Activated naive CD8-positive, alpha-beta T cell (primary cell): ENCODE results near the gene CTIF.

Experiments
- H3K27ac Mint-ChIP-seq: one replicate; pipeline ENCODE4 v1.8.0; 2021; ENCODE audit warnings: mixed read lengths
- H3K27me3 Mint-ChIP-seq: one replicate; pipeline ENCODE4 v1.8.0; 2021; ENCODE audit warnings: mixed read lengths
- H3K36me3 Mint-ChIP-seq: one replicate; pipeline ENCODE4 v1.8.0; 2021; ENCODE audit warnings: mixed read lengths
- H3K4me1 Mint-ChIP-seq: one replicate; pipeline ENCODE4 v1.8.0; 2021; ENCODE audit warnings: low read depth, mixed read lengths
- H3K4me3 Mint-ChIP-seq: one replicate; pipeline ENCODE4 v1.8.0; 2021; ENCODE audit warnings: mild to moderate bottlenecking, mixed read lengths
- H3K9me3 Mint-ChIP-seq: one replicate; pipeline ENCODE4 v1.8.0; 2021; ENCODE audit warnings: low read depth, mixed read lengths

The CTIF gene

GRCh38 chr18:48608581-48608980, 69.8 kb downstream of the CTIF start:
- Mint-ChIP-seq H3K4me1 (no peaks in the 10 kb centered on the region), H3K9me3 (no peaks in the 10 kb centered on the region), H3K27ac (no peak overlapping the region), H3K27me3 (no peaks in the 10 kb centered on the region), H3K4me3 (no peak overlapping the region), H3K36me3 (no peaks in the 10 kb centered on the region)

GRCh38 chr18:48609114-48609513, 70.3 kb downstream of the CTIF start:
- no peak overlapping the region for H3K27ac Mint-ChIP-seq

GRCh38 chr18:48609820-48610815, 71.3 kb downstream of the CTIF start:
- Mint-ChIP-seq H3K4me1 (no peaks in the 10 kb centered on the region), H3K36me3 (no peaks in the 10 kb centered on the region), H3K27me3 (no peaks in the 10 kb centered on the region), H3K4me3 (no peak overlapping the region), H3K27ac (no peak overlapping the region), H3K9me3 (no peaks in the 10 kb centered on the region)

More at GRCh38 chr18:48609114-48609513, 70.3 kb downstream of the CTIF start:
- H3K4me1 Mint-ChIP-seq = no peaks in the 10 kb centered on the region
- no peaks in the 10 kb centered on the region for H3K27me3 Mint-ChIP-seq
- no peaks in the 10 kb centered on the region for H3K36me3 Mint-ChIP-seq
- H3K4me3 Mint-ChIP-seq = no peak overlapping the region
- no peaks in the 10 kb centered on the region for H3K9me3 Mint-ChIP-seq

GRCh38 chr18:48611203-48611602, 72.4 kb downstream of the CTIF start:
- H3K27me3 Mint-ChIP-seq = no peaks in the 10 kb centered on the region
- H3K4me3 Mint-ChIP-seq = no peak overlapping the region
- H3K9me3 Mint-ChIP-seq = no peaks in the 10 kb centered on the region
- no peaks in the 10 kb centered on the region for H3K4me1 Mint-ChIP-seq
- H3K36me3 Mint-ChIP-seq = no peaks in the 10 kb centered on the region
- no peak overlapping the region for H3K27ac Mint-ChIP-seq

- Mint-ChIP-seq H3K9me3 (no peaks in the 10 kb centered on the region), H3K36me3 (no peaks in the 10 kb centered on the region), H3K4me3 (no peak overlapping the region), H3K4me1 (no peaks in the 10 kb centered on the region), H3K27me3 (no peaks in the 10 kb centered on the region), H3K27ac (no peak overlapping the region)
Measured at GRCh38 chr18:48611785-48612480, 73.1 kb downstream of the CTIF start.

- no peak overlapping the region for H3K27ac Mint-ChIP-seq
- H3K27me3 Mint-ChIP-seq = no peaks in the 10 kb centered on the region
- H3K4me1 Mint-ChIP-seq = no peaks in the 10 kb centered on the region
- no peaks in the 10 kb centered on the region for H3K36me3 Mint-ChIP-seq
- no peak overlapping the region for H3K4me3 Mint-ChIP-seq
- no peaks in the 10 kb centered on the region for H3K9me3 Mint-ChIP-seq
Measured at GRCh38 chr18:48612511-48612910, 73.7 kb downstream of the CTIF start.

- H3K4me3 Mint-ChIP-seq = no peak overlapping the region
- H3K36me3 Mint-ChIP-seq = no peaks in the 10 kb centered on the region
- no peaks in the 10 kb centered on the region for H3K27me3 Mint-ChIP-seq
- no peaks in the 10 kb centered on the region for H3K9me3 Mint-ChIP-seq
- H3K27ac Mint-ChIP-seq = no peak overlapping the region
- H3K4me1 Mint-ChIP-seq = no peaks in the 10 kb centered on the region
Measured at GRCh38 chr18:48612917-48613316, 74.1 kb downstream of the CTIF start.

GRCh38 chr18:48613589-48614404, 75.0 kb downstream of the CTIF start:
- H3K4me3 Mint-ChIP-seq = no peak overlapping the region
- H3K36me3 Mint-ChIP-seq = no peaks in the 10 kb centered on the region
- no peaks in the 10 kb centered on the region for H3K27me3 Mint-ChIP-seq
- no peaks in the 10 kb centered on the region for H3K9me3 Mint-ChIP-seq
- H3K4me1 Mint-ChIP-seq = no peaks in the 10 kb centered on the region
- no peak overlapping the region for H3K27ac Mint-ChIP-seq

GRCh38 chr18:48615566-48616401, 77.0 kb downstream of the CTIF start:
- Mint-ChIP-seq H3K9me3 (no peaks in the 10 kb centered on the region), H3K27me3 (no peaks in the 10 kb centered on the region), H3K27ac (no peak overlapping the region), H3K4me1 (no peaks in the 10 kb centered on the region), H3K36me3 (no peaks in the 10 kb centered on the region), H3K4me3 (no peak overlapping the region)

- H3K9me3 Mint-ChIP-seq = no peaks in the 10 kb centered on the region
- no peaks in the 10 kb centered on the region for H3K36me3 Mint-ChIP-seq
- no peaks in the 10 kb centered on the region for H3K27me3 Mint-ChIP-seq
- no peak overlapping the region for H3K27ac Mint-ChIP-seq
- no peaks in the 10 kb centered on the region for H3K4me1 Mint-ChIP-seq
- H3K4me3 Mint-ChIP-seq = no peak overlapping the region
Measured at GRCh38 chr18:48616484-48617255, 77.8 kb downstream of the CTIF start.

- Mint-ChIP-seq H3K27ac (no peak overlapping the region), H3K36me3 (no peaks in the 10 kb centered on the region), H3K4me3 (no peak overlapping the region), H3K9me3 (no peaks in the 10 kb centered on the region), H3K4me1 (no peaks in the 10 kb centered on the region), H3K27me3 (no peaks in the 10 kb centered on the region)
Measured at GRCh38 chr18:48617844-48618497, 79.1 kb downstream of the CTIF start.

- Mint-ChIP-seq H3K27ac (no peak overlapping the region), H3K27me3 (no peaks in the 10 kb centered on the region), H3K4me3 (no peak overlapping the region), H3K9me3 (no peaks in the 10 kb centered on the region), H3K36me3 (no peaks in the 10 kb centered on the region), H3K4me1 (no peaks in the 10 kb centered on the region)
Measured at GRCh38 chr18:48619016-48619415, 80.2 kb downstream of the CTIF start.

GRCh38 chr18:48619501-48619900, 80.7 kb downstream of the CTIF start:
- Mint-ChIP-seq H3K4me3 (no peak overlapping the region), H3K27ac (no peak overlapping the region), H3K36me3 (no peaks in the 10 kb centered on the region), H3K4me1 (no peaks in the 10 kb centered on the region), H3K9me3 (no peaks in the 10 kb centered on the region), H3K27me3 (no peaks in the 10 kb centered on the region)
